SK-N-SH (cell line): Measurements from ENCODE around the gene EXOG. TPM values are rescaled to one million over a fixed set of nuclear protein-coding genes. Genes with fewer than 3 reads are reported as not detected.

Source experiments
- CTCF ChIA-PET: fragments of 300-600, 350-600 bp; formaldehyde crosslinking; extraction: SDS; loops from one replicate; lab custom pipeline; 2021; lab: Yijun Ruan, JAX
- POLR2A ChIA-PET: fragments of 350-600 bp; sonication (Branson Sonifier 250); formaldehyde crosslinking; extraction: SDS; loops from one replicate; lab custom pipeline; 2020; ENCODE audit warnings: antibody characterized with exemption, inconsistent platforms; lab: Yijun Ruan, JAX
- DNase-seq: peaks from one replicate; pipeline ENCODE4 v3.0.0; 2012
- H2AFZ ChIP-seq: fragments of 200-600 bp; sonication (generic); 2 replicates; pipeline ENCODE4 v1.8.1; 2016; ENCODE audit warnings: antibody characterized with exemption, mild to moderate bottlenecking, low read depth
- H3F3A ChIP-seq: fragments of 200-600 bp; sonication (generic); replicated peaks from 2 replicates; pipeline ENCODE3; 2016; ENCODE audit warnings: antibody characterized with exemption, mild to moderate bottlenecking; ENCODE audit not compliant: insufficient read depth
- H3K27ac ChIP-seq, 2 experiments: fragments of 200-500 bp in 1 of 2; fragments of 200-600 bp in 1 of 2; sonication (Bioruptor generic) in 1 of 2; sonication (generic), shearing (Covaris generic) in 1 of 2; 2 replicates each; pipeline versions ENCODE4 v1.5.1 to v1.6.1; 2014 to 2016; ENCODE audit warnings: low read depth in 2 of 2, inconsistent platforms in 1 of 2, low read length in 1 of 2, mild to moderate bottlenecking in 1 of 2, mixed read lengths in 1 of 2
- H3K27me3 ChIP-seq: fragments of 200-600 bp; sonication (generic), shearing (Covaris generic); 2 replicates; pipeline ENCODE4 v1.6.1; 2016; ENCODE audit warnings: mixed run types; ENCODE audit not compliant: insufficient read depth
- H3K36me3 ChIP-seq, 2 experiments: fragments of 200-500 bp in 1 of 2; fragments of 200-600 bp in 1 of 2; sonication (Bioruptor generic) in 1 of 2; sonication (generic) in 1 of 2; replicated peaks in 1 of 2; 2 replicates each; pipeline versions ENCODE3 to v1.5.1; 2014 to 2016; ENCODE audit warnings: low read length in 1 of 2, mild to moderate bottlenecking in 1 of 2; ENCODE audit not compliant: insufficient read depth in 2 of 2, control insufficient read depth in 1 of 2
- H3K4me1 ChIP-seq, 2 experiments: fragments of 200-500 bp in 1 of 2; fragments of 200-600 bp in 1 of 2; sonication (Bioruptor generic) in 1 of 2; sonication (generic), shearing (Covaris generic) in 1 of 2; 2 replicates each; pipeline versions ENCODE4 v1.5.1 to v1.6.1; 2014 to 2016; ENCODE audit warnings: low read depth in 1 of 2, low read length in 1 of 2, mixed run types in 1 of 2; ENCODE audit not compliant: insufficient read depth in 2 of 2, control insufficient read depth in 1 of 2
- H3K4me2 ChIP-seq: fragments of 200-600 bp; sonication (generic), shearing (Covaris generic); 2 replicates; pipeline ENCODE4 v1.6.1; 2017; ENCODE audit warnings: mixed run types
- H3K4me3 ChIP-seq, 2 experiments: fragments of 200-500 bp in 1 of 2; fragments of 200-600 bp in 1 of 2; sonication (Bioruptor generic) in 1 of 2; sonication (generic), shearing (Covaris generic) in 1 of 2; 2 replicates each; pipeline versions ENCODE4 v1.5.1 to v1.8.1; 2014 to 2016; ENCODE audit warnings: low read depth in 2 of 2, inconsistent platforms in 1 of 2, low read length in 1 of 2, mild to moderate bottlenecking in 1 of 2, mixed read lengths in 1 of 2, moderate library complexity in 1 of 2
- H3K79me2 ChIP-seq: fragments of 200-600 bp; sonication (generic); 2 replicates; pipeline ENCODE4 v1.8.1; 2017; ENCODE audit warnings: mild to moderate bottlenecking; ENCODE audit not compliant: insufficient read depth
- H3K9ac ChIP-seq: fragments of 200-600 bp; sonication (generic); 2 replicates; pipeline ENCODE4 v1.6.1; 2017; ENCODE audit warnings: mixed run types
- H3K9me2 ChIP-seq: fragments of 200-600 bp; sonication (generic); 2 replicates; pipeline ENCODE4 v1.6.1; 2017; ENCODE audit warnings: mixed run types
- H3K9me3 ChIP-seq: fragments of 200-600 bp; sonication (generic); 2 replicates; pipeline ENCODE4 v1.6.1; 2017; ENCODE audit warnings: mixed run types, mild to moderate bottlenecking, moderate library complexity
- H4K20me1 ChIP-seq: fragments of 200-600 bp; sonication (generic); 2 replicates; pipeline ENCODE4 v1.6.1; 2017; ENCODE audit warnings: mild to moderate bottlenecking, mixed run types; ENCODE audit not compliant: insufficient read depth
- CHD2 ChIP-seq: fragments of 150-350 bp; IDR thresholded peaks from 2 replicates; pipeline ENCODE4 v1.6.1; 2018; ENCODE audit warnings: low read length; ENCODE audit not compliant: partially characterized antibody
- FOSL2 ChIP-seq: IDR thresholded peaks from 2 replicates; pipeline ENCODE4 v1.4.0; 2012; ENCODE audit warnings: low read depth, mild to moderate bottlenecking, moderate library complexity, borderline replicate concordance
- NFIC ChIP-seq: IDR thresholded peaks from 2 replicates; pipeline ENCODE4 v1.4.0; 2012; ENCODE audit warnings: borderline replicate concordance
- PBX3 ChIP-seq: IDR thresholded peaks from 2 replicates; pipeline ENCODE4; 2012
- POLR2AphosphoS5 ChIP-seq: IDR thresholded peaks from 2 replicates; pipeline ENCODE4 v1.6.1; 2012; ENCODE audit warnings: low read depth, low read length
- RCOR1 ChIP-seq: fragments of 150-350 bp; IDR thresholded peaks from 2 replicates; pipeline ENCODE4 v1.6.1; 2017; ENCODE audit warnings: antibody characterized with exemption, low read length
- REST ChIP-seq: IDR thresholded peaks from 2 replicates; pipeline ENCODE4 v1.6.1; 2012; ENCODE audit warnings: mild to moderate bottlenecking, low read depth, low read length, moderate library complexity
- RFX5 ChIP-seq: IDR thresholded peaks from 2 replicates; pipeline ENCODE4 v1.6.1; 2012; ENCODE audit warnings: mild to moderate bottlenecking, improper control_type of control experiment, low read length
- TEAD4 ChIP-seq: IDR thresholded peaks from 2 replicates; pipeline ENCODE4 v1.4.0; 2012; ENCODE audit warnings: mild to moderate bottlenecking, borderline replicate concordance; ENCODE audit not compliant: insufficient read depth
- USF1 ChIP-seq: IDR thresholded peaks from 2 replicates; pipeline ENCODE4 v1.4.0; 2012; ENCODE audit warnings: low read depth, borderline replicate concordance
- YY1 ChIP-seq: IDR thresholded peaks from 2 replicates; pipeline ENCODE4 v1.4.0; 2012; ENCODE audit warnings: low read depth, mild to moderate bottlenecking
- ZBTB33 ChIP-seq: IDR thresholded peaks from 2 replicates; pipeline ENCODE4 v1.4.0; 2012; ENCODE audit warnings: low read depth, borderline replicate concordance
- WGBS: methylation state at CpG from one replicate; pipeline ENCODE4 v1.1.6; 2017; ENCODE audit warnings: low lambda C conversion rate; 5-methylcytosine and 5-hydroxymethylcytosine counted together
- polyA plus RNA-seq, 3 experiments: library from polyadenylated mRNA; depleted of rRNA; stranded (reverse); fragments of >200 nt; gene quantifications; 2 replicates each; pipeline ENCODE4 v1.2.3, GENCODE V29; 2012

EXOG gene
- polyA plus RNA-seq, 1 of the 3 experiments (the other 2 are of a cell fraction): 6.2 TPM

- Histone ChIP-seq H3K9me3 (peaks cover 20% of the 10 kb centered on the region), H3K27me3 (no peaks in the 10 kb centered on the region), H3K4me3 (no peak overlapping the region), H3K9ac (no peak overlapping the region), H4K20me1 (no peaks in the 10 kb centered on the region), H3F3A (no peaks in the 10 kb centered on the region), H3K9me2 (no peaks in the 10 kb centered on the region), H3K4me2 (no peak overlapping the region), H3K27ac (no peak overlapping the region), H3K79me2 (peaks cover 24% of the 10 kb centered on the region; the same call in 1 of the 2 replicates), H2AFZ (no peak overlapping the region), H3K36me3 (peaks cover 0 to 2% of the 10 kb centered on the region in 2 experiments), H3K4me1 (peaks cover 0 to 10% of the 10 kb centered on the region in 2 experiments; a peak in 1 of 4 replicates)
- no peak for DNase-seq
- TF ChIP-seq REST: no peak
- TF ChIP-seq RFX5: no peak
- TF ChIP-seq POLR2AphosphoS5: no peak
- TF ChIP-seq NFIC: no peak
- no peak for TF ChIP-seq YY1
- TF ChIP-seq USF1: no peak
- no peak for TF ChIP-seq PBX3
- no peak for TF ChIP-seq CHD2
- no peak for TF ChIP-seq ZBTB33
- TF ChIP-seq TEAD4: no peak
- no peak for TF ChIP-seq RCOR1
- TF ChIP-seq FOSL2: no peak
- ChIA-PET CTCF (interaction anchor here (0.7 to 3.5 kb wide), 5 partner anchors 10 to 235 kb away, joined by 3 to 21 read pairs (median 3); partner anchors contain the start of gene XYLB), POLR2A (no interaction called here)
- 100% methylated on average over 1 of the region's 1 CpG for WGBS
Measured at GRCh38 chr3:38469852-38470251, 26.3 kb upstream of the EXOG start.
